MCF 10A (cell line): ENCODE data around the gene RRM2. TPM values are rescaled to one million over a fixed set of nuclear protein-coding genes. Genes with fewer than 3 reads are reported as not detected.

Experiments
- BruUV-seq: library from RNA; stranded (reverse); fragments of 400-500 nt; replicated peaks from 2 replicates; lab custom pipeline; 2021; lab: Mats Ljungman, UMichigan
- CTCF ChIA-PET: fragments of 300-600 bp; sonication (Branson Sonifier 250); formaldehyde crosslinking; extraction: SDS; loops from one replicate; lab custom pipeline; 2021; ENCODE audit warnings: antibody characterized with exemption, inconsistent platforms; lab: Yijun Ruan, JAX
- POLR2A ChIA-PET: fragments of 300-600, 350-650 bp; sonication (Branson Sonifier 250); formaldehyde crosslinking; extraction: SDS; loops from one replicate; lab custom pipeline; 2020; ENCODE audit warnings: antibody characterized with exemption, inconsistent platforms; lab: Yijun Ruan, JAX
- DNase-seq: peaks from one replicate; pipeline ENCODE4 v3.0.0-alpha.2; 2018; ENCODE audit not compliant: unreplicated experiment
- H3K27ac Mint-ChIP-seq: one replicate; pipeline ENCODE4 v1.8.0; 2022; ENCODE audit warnings: mild to moderate bottlenecking, low read depth, mixed read lengths; ENCODE audit not compliant: unreplicated experiment
- H3K27me3 Mint-ChIP-seq: one replicate; pipeline ENCODE4 v1.8.0; 2022; ENCODE audit warnings: mixed read lengths; ENCODE audit not compliant: insufficient read depth, unreplicated experiment
- H3K36me3 Mint-ChIP-seq: one replicate; pipeline ENCODE4 v1.8.0; 2022; ENCODE audit warnings: mild to moderate bottlenecking, moderate library complexity, mixed read lengths; ENCODE audit not compliant: insufficient read depth, unreplicated experiment
- H3K4me1 Mint-ChIP-seq: one replicate; pipeline ENCODE4 v1.8.0; 2022; ENCODE audit warnings: mixed read lengths; ENCODE audit not compliant: insufficient read depth, unreplicated experiment
- H3K4me3 Mint-ChIP-seq: one replicate; pipeline ENCODE4 v1.8.0; 2022; ENCODE audit warnings: mild to moderate bottlenecking, moderate library complexity, mixed read lengths; ENCODE audit not compliant: unreplicated experiment
- H3K9me3 Mint-ChIP-seq: one replicate; pipeline ENCODE4 v1.8.0; 2022; ENCODE audit warnings: mixed read lengths; ENCODE audit not compliant: unreplicated experiment
- CTCF ChIP-seq: fragments of 200-600 bp; IDR thresholded peaks from one replicate; pipeline ENCODE4 v1.8.0; 2022; ENCODE audit warnings: antibody characterized with exemption, mild to moderate bottlenecking; ENCODE audit not compliant: unreplicated experiment
- intact Hi-C: fragments of 100-400 bp; cut with micrococcal nuclease; formaldehyde crosslinking; loops from 2 replicates; pipeline ENCODE4 v1.14.1; 2022
- total RNA-seq: library from RNA; stranded (reverse); gene quantifications from 2 replicates; pipeline ENCODE4 v1.2.3, GENCODE V29; 2022

RRM2 gene
- total RNA-seq, 1 experiment from 2014 or later = 41.8 TPM

GRCh38 chr2:10179422-10179821, 56.9 kb downstream of the RRM2 start:
- Mint-ChIP-seq H3K9me3 (no peaks in the 10 kb centered on the region), H3K4me3 (no peak overlapping the region), H3K36me3 (no peaks in the 10 kb centered on the region), H3K27ac (no peak overlapping the region), H3K4me1 (no peaks in the 10 kb centered on the region), H3K27me3 (no peaks in the 10 kb centered on the region)
- intact Hi-C loops = no loop called here
- no TSS peak for BruUV-seq
- no peak for TF ChIP-seq CTCF
- ChIA-PET POLR2A (no interaction called here), CTCF (interaction anchor here (0.6 to 0.8 kb wide), 2 partner anchors 231 to 379 kb away, joined by 3 to 5 read pairs; no protein-coding TSS in a partner anchor)
- DNase-seq = no peak

- no TSS peak for BruUV-seq
- CTCF ChIA-PET = no interaction called here
- intact Hi-C loops = no loop called here
- no peak overlapping the region for H3K4me3 Mint-ChIP-seq
- no peaks in the 10 kb centered on the region for H3K36me3 Mint-ChIP-seq
- H3K27ac Mint-ChIP-seq = no peak overlapping the region
- TF ChIP-seq CTCF = no peak
- no peaks in the 10 kb centered on the region for H3K9me3 Mint-ChIP-seq
- no peaks in the 10 kb centered on the region for H3K27me3 Mint-ChIP-seq
- no peak for DNase-seq
- no peaks in the 10 kb centered on the region for H3K4me1 Mint-ChIP-seq
- POLR2A ChIA-PET = no interaction called here
These were observed 57.7 kb downstream of the RRM2 start for GRCh38 chr2:10180229-10180628.

Other genes starting within 250 kb of the RRM2 start
- 0.96 and 2.0 TPM in 2 replicates for gene GRHL1, start 171.0 kb upstream of the RRM2 start, total RNA-seq
- 7.1 and 10.0 TPM in 2 replicates for gene KLF11, start 79.2 kb upstream of the RRM2 start, total RNA-seq
- not detected in 2 replicates for gene CYS1, start 42.3 kb upstream of the RRM2 start, total RNA-seq
- gene HPCAL1, start 180.2 kb downstream of the RRM2 start, total RNA-seq = 136 and 144 TPM in 2 replicates